Cardiac fibroblast (primary cell): ENCODE results near the gene KATNIP.
A peak's percentile ranks its signal among the peaks of the same experiment; 100 is the strongest.

Experiments
- DNase-seq, 2 donors: peaks; one replicate each; pipeline versions ENCODE4 v3.0.0 to v3.0.0-alpha.2; 2010; ENCODE audit warnings: low read depth in 2 of 2
- H3K4me3 ChIP-seq, 2 donors: replicated peaks in 1 of 2; 1 replicate in 1 of 2; 2 replicates in 1 of 2; pipeline ENCODE4 v1.5.1; 2011; ENCODE audit warnings: low read depth in 2 of 2, low read length in 2 of 2, mild to moderate bottlenecking in 2 of 2, moderate library complexity in 1 of 2
- CTCF ChIP-seq: IDR thresholded peaks from one replicate; pipeline ENCODE4 v1.5.1; 2011; ENCODE audit warnings: low read depth, mild to moderate bottlenecking, low read length, inconsistent platforms

The KATNIP gene

GRCh38 chr16:27520982-27521673 lies 28.8 kb upstream of the KATNIP start:
- H3K4me3 ChIP-seq: no peak overlapping the region
- peak; percentile 83 to 90 for DNase-seq
- no peak for TF ChIP-seq CTCF

DNA sequence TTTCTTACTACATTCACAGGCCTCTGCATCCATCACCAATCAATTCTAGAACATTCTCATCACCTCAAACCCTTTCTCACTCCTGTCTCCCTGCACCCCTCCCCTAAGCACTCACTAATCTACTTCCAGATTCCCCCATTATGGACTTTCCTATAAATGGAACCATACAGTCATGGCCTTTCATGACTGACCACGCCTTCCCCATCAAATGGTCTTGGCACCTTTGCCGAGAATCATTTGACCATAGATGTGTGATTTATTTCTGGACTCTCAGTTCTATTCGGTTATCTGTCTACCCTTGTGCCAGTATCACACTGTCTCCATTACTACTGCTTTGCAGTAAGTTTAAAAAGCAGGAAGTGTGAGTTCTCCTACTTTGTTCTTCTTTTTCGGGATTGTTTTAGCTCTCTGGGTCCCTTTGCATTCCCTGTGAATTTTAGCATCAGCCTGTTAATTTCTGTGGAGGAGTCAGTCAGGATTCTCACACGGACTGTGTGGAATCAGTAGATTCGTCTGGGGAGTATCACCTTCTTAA lies 27.7 kb upstream of the KATNIP start:
- no peak for TF ChIP-seq CTCF
- no peak for DNase-seq
- no peak overlapping the region for H3K4me3 ChIP-seq

DNA sequence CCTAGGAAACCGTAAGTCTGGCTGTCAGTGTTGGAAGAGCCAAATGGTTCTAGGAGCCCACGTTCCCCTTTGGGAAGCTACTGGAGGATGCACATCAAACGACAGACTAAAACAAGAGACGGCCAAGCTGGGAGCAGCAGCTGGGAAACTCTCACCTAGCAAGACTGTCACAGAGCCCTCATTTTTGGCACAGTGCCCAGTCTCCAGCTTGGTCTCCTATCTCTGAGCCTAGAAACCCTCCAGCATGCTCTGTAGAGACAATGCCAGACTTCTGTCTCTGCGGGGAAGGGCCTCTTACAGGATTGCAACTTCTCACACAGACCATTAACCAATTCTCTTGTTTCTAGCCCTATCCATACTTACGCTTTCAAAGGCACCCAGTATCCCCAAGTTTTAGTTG lies 23.8 kb upstream of the KATNIP start:
- DNase-seq: peak in 1 of 2 donors; percentile 30
- no peak for TF ChIP-seq CTCF

DNA sequence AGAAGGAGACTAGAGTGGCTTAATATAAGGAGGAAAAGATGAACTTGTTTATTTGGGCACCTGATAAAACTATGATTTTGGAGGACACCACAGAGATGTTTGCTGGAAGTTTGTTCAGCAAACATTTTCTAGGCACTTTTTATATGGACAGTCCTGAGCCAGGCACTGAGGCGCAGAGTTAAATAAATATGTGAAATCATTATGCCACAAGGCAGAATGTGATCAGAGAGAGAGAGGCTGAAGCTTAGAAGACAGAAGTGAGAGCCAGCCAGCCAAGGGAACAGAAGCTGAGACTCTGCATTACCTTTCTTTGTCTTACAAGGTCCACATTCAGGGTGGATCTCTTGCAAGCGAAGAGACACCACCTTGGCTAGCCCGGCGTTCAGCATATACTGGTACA lies 21.6 kb upstream of the KATNIP start:
- no peak overlapping the region for H3K4me3 ChIP-seq
- TF ChIP-seq CTCF: no peak
- DNase-seq: no peak

More for the DNA sequence above, 23.8 kb upstream of the KATNIP start:
- H3K4me3 ChIP-seq: no peak overlapping the region

DNA sequence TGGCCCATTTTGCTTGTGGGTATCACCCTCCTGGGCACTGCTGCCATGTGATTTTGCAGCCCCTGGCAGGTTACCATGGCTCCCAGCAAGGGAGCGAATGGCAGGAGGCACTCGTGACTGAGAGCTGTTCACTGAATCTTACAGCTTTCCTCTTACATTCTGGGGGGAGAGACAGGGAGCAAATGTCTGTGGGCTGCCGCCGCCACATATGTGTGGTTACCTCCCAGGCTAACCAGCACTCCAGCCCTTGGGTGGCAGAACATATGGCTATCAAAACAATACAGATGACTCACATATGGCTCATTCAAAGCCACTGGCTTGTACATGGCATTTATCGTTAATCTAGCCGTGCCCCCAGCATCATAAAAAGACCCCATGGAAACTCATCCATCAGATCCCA lies 20.0 kb upstream of the KATNIP start:
- peak; percentile 12 to 52 for DNase-seq
- H3K4me3 ChIP-seq: no peak overlapping the region
- TF ChIP-seq CTCF: no peak

DNA sequence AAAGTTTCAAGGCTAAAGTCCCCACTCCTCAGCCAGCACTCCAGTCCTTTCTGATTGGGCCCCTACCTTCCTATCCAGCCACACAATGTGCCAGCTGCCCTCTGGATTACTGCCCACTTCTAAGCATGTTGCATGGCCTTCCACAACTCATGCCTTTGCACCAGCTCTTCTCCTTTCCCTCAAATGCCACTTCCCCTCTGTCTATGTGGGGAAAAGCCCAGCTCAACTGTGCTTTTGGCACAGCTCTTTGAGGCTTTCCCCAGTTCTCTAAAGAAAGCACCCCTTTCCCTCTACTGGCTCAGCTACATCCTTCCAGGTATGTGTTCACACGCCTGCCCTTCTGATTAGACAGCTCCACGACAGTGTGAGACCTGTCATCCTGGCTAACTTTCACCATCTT lies 18.8 kb upstream of the KATNIP start:
- no peak for DNase-seq
- H3K4me3 ChIP-seq: no peak overlapping the region
- no peak for TF ChIP-seq CTCF
